GM19463 (cell line): ENCODE measurements around the gene KIF15.

Source experiments
- ATAC-seq: cut with Tn5 transposase; IDR thresholded peaks from one replicate; pipeline ENCODE4 v1.9.1; 2021; ENCODE audit warnings: mild to moderate bottlenecking, moderate library complexity; ENCODE audit not compliant: unreplicated experiment

Gene KIF15

DNA sequence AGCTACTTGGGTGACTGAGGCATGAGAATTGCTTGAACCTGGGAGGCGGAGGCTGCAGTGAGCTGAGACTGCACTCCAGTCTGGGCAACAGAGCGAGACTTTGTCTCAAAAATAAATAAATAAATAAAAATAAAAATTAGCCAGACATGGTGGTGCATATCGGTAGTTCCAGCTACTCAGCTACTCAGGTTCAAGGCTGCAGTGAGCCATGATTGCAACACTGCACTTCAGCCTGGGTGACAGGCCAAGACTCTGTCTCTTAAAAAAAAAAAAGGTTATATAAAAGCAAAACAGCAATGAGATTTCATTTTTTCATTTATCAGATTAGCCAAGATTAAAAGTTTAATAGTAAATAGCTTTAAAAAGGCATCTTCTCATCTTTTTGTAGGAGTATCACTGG, 115.7 kb downstream of the KIF15 start:
- ATAC-seq: no peak

- no peak for ATAC-seq
Observed at GRCh38 chr3:44880284-44880683, 118.7 kb downstream of the KIF15 start.

- no peak for ATAC-seq
Observed at GRCh38 chr3:44883213-44883955, 121.8 kb downstream of the KIF15 start.

DNA sequence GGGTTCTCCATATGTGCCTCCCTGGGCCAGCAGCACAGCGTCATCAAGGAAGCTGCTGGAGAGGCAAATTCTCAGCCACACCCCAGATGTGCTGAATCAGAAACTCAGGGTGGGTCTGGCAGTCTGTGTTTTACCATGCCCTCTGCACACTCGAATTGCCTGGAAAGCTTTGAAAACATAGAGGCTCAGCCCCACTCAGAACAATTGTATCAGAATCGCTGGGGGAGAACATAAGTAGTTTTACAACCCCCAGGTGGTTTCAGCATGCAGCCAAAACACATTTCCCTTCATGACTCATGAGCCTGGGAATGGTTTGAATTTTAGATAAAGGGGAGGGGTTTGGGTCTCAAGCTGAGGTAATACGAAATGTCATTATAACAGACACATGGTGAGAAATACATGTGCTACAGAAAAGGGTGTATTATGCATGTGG, 122.4 kb downstream of the KIF15 start:
- no peak for ATAC-seq

DNA sequence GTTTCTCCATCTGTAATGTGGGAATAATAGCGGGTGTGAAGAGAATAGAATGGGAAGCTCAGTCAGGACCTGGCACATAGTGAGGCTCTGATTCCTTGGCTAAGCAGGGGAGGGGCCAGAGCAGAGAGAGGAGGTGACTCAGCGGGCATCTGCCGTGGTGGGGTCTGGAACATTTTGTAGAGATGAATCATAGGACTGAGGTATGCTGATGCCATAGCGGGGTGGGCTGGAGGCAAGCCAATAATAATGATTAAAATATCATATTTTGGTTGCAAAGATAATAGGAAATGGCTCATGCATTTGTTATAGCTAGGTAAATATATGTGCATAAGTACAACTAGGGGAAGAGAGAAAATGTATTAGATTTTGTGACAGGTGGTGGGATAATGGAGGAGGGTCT, 124.0 kb downstream of the KIF15 start:
- no peak for ATAC-seq

GRCh38 chr3:44886561-44886960, 125.0 kb downstream of the KIF15 start:
- no peak for ATAC-seq

DNA sequence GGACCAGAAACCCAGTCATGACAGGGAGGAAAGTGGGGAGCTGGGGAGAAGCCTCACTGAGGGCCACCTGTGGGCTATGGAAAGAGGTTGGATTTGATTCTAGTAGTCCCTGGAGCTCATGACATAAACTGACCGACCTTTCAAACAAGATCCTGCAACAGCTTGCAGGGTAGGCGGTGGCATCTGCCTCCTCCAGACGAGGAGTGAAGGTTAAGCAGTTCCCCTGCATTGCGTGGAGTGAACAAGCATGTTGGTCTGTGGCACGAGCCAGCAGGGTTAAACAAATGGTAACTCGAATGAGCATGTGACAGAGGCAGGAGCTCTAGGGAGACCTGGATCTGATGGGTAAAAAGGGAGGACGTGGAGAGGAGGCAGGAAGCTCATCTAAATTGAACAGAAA, 125.5 kb downstream of the KIF15 start:
- ATAC-seq: no peak

- no peak for ATAC-seq
Observed at GRCh38 chr3:44890258-44890657, 128.7 kb downstream of the KIF15 start.

- no peak for ATAC-seq
Observed at GRCh38 chr3:44890852-44891251, 129.3 kb downstream of the KIF15 start.

DNA sequence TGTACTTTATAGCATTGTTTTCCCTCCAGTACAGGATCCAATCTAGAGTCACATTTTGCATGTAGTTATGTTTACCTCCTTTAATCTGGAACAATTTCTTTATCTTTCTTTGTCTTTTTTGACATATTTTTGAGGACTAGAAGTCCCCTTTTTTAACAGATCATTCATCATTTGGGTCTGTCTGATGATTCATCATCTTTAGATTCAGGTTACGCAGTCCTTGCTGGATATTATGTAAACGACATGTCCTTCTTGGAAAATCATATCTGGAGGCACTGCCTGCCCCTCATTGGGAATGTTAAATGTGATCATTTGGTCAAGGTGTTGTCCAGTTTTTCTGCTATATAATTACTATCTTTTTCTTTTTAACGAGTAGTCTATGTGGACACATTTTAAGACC, 131.1 kb downstream of the KIF15 start:
- no peak for ATAC-seq

GRCh38 chr3:44893097-44893496, 131.5 kb downstream of the KIF15 start:
- ATAC-seq: no peak

GRCh38 chr3:44894485-44894884, 132.9 kb downstream of the KIF15 start:
- ATAC-seq: no peak

DNA sequence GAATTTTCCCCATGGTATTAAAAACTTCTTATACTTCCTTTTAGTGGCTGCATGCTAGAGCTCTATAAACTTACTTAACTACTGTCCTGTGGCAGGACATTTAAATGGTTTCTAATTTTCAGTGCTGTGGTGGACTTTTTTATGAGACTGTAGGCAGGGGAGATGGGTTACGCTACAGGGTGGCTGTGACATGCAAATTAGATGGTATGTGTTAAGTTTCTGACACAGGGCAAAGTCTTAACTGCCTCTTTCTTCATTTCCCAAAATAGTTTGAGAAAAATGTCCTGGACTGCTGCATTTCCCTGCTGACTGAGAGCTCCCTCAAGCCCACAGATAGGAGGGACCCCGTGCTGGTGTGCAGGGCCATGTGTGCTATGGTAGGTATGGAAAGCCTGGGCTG, 134.8 kb downstream of the KIF15 start:
- no peak for ATAC-seq

DNA sequence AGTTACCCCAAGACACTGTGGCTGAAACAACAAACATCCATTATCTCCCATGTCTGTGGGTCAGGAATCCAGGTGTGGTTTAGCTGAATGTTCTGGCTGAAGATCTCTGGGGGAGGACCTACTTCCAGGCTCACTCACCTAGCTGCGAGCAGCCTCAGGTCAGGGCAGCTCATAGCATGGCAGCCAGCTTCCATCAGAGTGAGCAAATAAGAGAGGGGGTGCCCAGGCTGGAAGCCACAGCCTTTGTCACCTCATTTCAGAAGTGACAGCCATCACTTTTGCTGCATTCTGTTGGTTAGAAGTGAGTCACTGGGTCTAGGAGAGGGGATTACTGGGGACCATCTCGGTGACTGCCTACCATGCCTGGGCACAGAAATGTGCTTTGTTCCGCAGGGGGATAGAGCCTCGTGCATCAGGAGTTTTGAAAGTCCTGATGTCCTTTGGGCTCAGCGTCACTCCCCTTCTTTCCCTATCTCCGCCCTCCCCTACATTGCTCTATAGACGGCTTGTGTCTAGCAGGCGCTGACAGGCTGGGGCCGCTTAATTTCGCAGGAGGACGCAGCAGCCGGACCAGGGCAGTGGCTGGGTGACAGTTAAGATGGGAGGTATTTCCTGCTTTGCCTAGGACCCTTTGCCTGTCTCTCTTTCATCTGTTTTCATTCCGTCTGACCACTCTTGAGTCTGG, 138.2 kb downstream of the KIF15 start:
- ATAC-seq: no peak

GRCh38 chr3:44902628-44903027, 141.0 kb downstream of the KIF15 start:
- no peak for ATAC-seq
